Choroid plexus epithelial cell (primary cell): ENCODE measurements around the gene OR6Y1.

ENCODE experiments used
- DNase-seq: peaks from one replicate; pipeline ENCODE4 v3.0.0-alpha.2; 2010; ENCODE audit warnings: low read depth
- H3K4me3 ChIP-seq: 2 replicates; pipeline ENCODE4 v1.5.1; 2011; ENCODE audit warnings: low read depth, mild to moderate bottlenecking, control low read depth, low read length, moderate library complexity
- TF ChIP-seq, protein P1 (sequence below): conservative IDR thresholded peaks from 2 replicates; pipeline ENCODE4 v1.5.1; 2011; ENCODE audit warnings: low read depth, mild to moderate bottlenecking, control low read depth, inconsistent platforms, low read length, moderate library complexity

The OR6Y1 gene

DNA sequence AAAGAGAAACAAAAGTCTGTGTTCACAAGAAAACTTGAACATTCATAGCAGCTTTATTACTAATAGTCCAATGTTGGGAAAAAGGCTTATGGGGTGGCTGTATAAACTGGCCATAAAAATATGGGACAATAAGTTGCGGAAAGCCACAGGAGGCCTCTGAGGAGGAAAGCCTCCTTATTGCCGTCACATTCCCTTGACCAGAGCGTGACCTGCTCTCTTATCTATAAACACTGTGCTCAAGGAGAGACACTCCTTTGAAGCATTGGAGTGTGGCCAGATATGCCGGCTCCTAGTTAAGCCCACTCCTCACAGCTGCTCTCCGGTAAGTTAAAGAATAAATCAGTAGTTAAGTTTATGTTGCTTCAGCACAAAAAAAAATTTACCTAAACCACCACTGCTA is 19.7 kb downstream of the OR6Y1 start:
- TF ChIP-seq, protein P1, sequence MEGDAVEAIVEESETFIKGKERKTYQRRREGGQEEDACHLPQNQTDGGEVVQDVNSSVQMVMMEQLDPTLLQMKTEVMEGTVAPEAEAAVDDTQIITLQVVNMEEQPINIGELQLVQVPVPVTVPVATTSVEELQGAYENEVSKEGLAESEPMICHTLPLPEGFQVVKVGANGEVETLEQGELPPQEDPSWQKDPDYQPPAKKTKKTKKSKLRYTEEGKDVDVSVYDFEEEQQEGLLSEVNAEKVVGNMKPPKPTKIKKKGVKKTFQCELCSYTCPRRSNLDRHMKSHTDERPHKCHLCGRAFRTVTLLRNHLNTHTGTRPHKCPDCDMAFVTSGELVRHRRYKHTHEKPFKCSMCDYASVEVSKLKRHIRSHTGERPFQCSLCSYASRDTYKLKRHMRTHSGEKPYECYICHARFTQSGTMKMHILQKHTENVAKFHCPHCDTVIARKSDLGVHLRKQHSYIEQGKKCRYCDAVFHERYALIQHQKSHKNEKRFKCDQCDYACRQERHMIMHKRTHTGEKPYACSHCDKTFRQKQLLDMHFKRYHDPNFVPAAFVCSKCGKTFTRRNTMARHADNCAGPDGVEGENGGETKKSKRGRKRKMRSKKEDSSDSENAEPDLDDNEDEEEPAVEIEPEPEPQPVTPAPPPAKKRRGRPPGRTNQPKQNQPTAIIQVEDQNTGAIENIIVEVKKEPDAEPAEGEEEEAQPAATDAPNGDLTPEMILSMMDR: no peak
- no peak overlapping the region for H3K4me3 ChIP-seq
- DNase-seq: no peak

DNA sequence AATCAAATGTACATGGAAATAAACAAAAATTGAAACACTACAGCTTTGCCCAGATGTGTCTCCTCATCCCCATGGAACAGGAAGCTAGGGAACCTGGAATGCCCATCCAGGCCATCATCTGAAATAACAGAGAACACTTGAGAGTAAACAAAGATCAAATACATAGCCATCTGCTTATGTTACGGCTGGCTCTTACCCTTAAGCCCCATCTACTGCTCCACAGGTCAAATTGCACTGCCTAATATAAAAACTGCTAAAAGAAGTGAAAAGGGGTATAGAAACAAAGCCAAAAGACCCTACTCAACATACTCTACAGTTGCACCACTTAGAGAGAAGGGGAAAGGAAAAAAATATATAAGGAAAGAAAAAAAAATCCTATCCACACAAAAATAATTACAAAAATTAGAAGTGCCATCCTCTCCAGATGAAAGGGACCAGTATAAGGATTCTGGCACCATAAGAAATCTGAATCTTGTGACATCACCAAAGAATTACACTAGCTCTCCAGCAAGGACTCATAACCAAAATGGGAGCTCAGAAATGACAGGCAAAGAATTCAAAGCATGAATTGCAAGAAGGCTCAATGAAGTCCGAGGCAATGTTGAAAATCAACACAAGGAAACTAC is 26.9 kb downstream of the OR6Y1 start:
- DNase-seq: peak; percentile 72
- H3K4me3 ChIP-seq: no peak overlapping the region
- TF ChIP-seq, protein P1: peak; percentile 73

DNA sequence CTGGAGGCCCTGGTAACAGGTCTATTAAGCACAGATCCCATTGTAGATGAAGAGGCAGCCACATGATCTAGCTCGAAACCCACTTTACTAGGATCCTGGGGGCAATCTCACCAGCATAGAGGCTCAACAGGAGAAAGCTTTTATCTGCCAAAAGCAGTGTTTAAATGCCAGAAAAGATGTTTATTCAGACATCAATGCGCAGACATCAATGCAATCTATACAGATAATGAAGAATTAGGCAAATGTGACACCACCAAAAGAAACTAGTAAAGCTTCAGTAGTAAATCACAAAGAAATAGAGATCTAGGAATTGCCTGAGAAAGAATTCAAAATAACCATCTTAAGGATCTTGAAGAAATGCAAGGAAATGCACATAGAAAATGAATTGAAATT is 32.5 kb downstream of the OR6Y1 start:
- no peak overlapping the region for H3K4me3 ChIP-seq
- no peak for DNase-seq
- TF ChIP-seq, protein P1: no peak

DNA sequence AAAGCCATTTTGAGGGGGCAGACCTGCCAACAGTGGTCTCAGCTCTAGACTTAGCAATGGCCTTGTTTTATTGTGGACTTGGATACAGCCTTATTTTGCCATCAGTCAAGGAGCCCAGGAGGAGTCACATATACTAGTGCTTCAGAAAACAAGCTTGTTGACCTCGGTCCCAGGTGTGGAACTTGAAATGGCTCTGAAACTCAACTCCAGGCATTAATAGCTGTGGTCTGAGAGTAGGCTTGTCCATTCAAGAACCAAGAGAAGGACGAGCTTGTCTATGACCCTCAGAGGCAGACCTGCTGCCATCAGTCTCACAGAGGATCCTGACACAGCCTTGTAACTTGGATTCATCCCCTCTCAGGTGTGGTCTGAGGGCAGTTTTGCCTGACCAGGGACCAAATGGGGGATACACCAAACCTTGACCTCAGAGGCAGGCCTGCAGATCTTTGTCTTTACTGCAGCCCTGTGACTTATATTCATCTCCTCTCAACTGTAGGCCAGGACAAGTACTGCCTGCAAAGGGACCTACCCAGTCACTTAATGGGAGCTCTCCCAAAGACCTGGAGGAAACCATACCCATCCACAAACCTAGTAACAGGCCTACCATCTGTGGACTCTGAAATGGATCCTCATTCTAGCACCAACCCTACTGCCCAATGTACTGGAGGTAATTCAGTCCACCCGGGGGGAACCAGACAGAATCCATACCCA is 33.1 kb downstream of the OR6Y1 start:
- TF ChIP-seq, protein P1: no peak
- no peak for DNase-seq
- no peak overlapping the region for H3K4me3 ChIP-seq

DNA sequence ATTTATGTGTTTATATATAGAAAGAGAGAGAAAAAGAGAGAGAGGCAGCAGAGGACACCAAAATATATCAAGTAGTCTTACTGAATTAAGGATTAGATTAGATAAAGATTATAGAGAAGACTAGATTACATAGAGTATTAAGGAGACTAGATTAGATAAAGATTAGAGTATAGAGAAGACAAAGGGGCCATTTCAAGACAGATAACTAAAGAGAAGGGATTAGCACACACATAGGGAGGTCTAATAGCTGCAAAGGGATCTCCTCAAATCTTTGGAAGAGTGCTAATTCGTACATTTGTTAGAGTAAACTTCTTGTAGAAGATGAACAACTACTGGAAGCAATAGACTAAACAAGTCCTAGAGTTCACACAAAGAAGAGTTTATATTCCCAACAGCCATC is 34.2 kb downstream of the OR6Y1 start:
- H3K4me3 ChIP-seq: no peak overlapping the region
- TF ChIP-seq, protein P1: no peak

DNA sequence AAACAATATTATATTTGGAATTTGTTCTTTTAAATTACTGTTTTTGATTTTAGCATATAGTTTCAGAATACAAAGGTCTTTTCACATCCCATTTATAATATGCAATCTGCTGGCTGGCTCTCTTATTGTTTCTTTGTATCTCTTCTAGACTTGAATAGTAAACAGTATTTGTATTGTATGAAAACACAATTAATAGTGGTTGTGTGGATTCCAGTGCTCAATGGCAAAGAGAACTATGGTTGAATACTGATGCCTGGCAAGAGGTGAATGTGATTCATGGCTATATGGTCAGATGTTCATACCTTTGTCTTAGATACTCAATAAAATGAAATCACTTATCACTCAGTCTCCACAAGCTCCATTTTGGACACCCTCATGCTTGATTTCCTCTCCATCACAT is 37.2 kb downstream of the OR6Y1 start:
- H3K4me3 ChIP-seq: no peak overlapping the region
- TF ChIP-seq, protein P1: no peak

More for the DNA sequence above, 34.2 kb downstream of the OR6Y1 start:
- DNase-seq: no peak

More for the DNA sequence above, 37.2 kb downstream of the OR6Y1 start:
- DNase-seq: no peak
